ENCODE measurements around the gene BTBD9.

DNA sequence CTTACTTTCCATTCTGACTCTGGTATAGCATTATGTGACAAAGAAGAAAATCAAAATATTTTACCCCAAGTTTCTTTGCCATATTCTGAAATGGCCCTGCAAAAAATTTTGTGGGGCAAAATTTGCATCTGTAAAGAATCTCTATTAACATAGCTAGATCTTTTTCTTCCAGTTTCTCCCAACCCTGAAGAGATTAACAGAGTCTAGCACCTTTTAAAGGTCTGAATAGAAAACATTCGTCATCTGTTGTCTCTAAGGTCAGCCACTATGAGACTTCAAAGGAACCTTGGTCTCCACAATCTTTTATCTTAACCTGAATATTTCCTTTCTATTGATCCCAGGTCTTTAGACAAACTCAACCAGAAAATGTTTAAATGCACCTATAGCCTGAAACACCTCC lies 205.7 kb downstream of the BTBD9 start:
- TF ChIP-seq, protein P1, sequence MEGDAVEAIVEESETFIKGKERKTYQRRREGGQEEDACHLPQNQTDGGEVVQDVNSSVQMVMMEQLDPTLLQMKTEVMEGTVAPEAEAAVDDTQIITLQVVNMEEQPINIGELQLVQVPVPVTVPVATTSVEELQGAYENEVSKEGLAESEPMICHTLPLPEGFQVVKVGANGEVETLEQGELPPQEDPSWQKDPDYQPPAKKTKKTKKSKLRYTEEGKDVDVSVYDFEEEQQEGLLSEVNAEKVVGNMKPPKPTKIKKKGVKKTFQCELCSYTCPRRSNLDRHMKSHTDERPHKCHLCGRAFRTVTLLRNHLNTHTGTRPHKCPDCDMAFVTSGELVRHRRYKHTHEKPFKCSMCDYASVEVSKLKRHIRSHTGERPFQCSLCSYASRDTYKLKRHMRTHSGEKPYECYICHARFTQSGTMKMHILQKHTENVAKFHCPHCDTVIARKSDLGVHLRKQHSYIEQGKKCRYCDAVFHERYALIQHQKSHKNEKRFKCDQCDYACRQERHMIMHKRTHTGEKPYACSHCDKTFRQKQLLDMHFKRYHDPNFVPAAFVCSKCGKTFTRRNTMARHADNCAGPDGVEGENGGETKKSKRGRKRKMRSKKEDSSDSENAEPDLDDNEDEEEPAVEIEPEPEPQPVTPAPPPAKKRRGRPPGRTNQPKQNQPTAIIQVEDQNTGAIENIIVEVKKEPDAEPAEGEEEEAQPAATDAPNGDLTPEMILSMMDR (IDR thresholded peaks at IDR 0.05): no peak
- TF ChIP-seq EZH2 (IDR thresholded peaks at IDR 0.05; ENCODE audit: borderline replicate concordance, insufficient read depth, low read depth, low read length, poor library complexity, severe bottlenecking): no peak

Data from B cell (primary cell).